G401.6 (cell line): ENCODE measurements around the gene ZDHHC19.
"Not testable (repeated sequence)": the region's sequence is repeated elsewhere in the genome, so short reads cannot be mapped to it uniquely, and the experiment has no call there.

Experiments used
- FAIRE-seq: peaks from 2 replicates; lab custom pipeline; 2012; peaks lifted over from hg19 to GRCh38; lab: Jason Lieb, UNC

ZDHHC19 gene

DNA sequence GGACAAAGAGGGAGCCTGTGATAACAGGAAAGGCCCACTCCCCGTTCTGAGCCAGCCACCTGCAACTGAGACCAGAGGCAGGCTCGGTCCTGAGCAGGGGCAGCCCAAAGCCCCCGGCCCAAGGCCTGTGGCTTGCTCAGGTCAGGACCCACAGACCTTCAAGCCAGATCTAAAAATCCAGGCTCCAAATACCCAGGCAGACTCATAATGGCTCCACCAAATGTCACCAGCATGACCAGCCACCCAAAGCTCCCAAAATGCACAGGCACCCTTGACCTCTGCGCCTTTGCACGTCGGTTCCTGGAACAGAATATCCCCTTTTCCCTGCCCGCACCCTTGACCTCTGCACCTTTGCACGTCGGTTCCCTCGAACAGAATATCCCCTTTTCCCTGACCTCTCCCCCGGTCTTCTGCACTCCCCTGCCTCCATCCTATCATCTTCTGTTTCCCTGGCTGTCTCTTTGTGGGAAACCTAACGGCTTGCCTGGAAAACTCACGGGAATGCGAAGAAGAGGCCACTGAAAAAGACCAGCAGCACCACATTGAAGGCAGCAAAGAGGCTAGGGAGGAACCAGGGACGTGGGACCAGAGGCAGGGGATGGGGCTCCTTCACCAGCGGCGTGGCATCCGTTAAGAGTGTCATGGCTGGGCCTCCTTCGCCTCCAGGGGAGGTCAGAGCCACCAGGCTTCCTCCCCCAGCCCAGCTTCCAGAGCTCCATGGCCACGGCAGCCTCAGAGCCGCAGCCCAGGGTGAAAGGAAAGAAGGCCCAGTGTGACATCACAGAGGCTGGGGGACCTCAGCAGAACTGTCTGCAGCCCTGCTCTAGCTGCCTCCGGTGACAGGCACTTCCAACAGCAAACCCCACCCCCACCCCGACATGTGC lies at the start of gene ZDHHC19:
TSS of gene ZDHHC19 (minus strand) at position 728 of the 884 bp plus-strand sequence. CDS start at position 643, 85 bp downstream.
- FAIRE-seq = no peak

- no peak for FAIRE-seq
These were observed 49.6 kb upstream of the ZDHHC19 start for GRCh38 chr3:196260784-196261183.

DNA sequence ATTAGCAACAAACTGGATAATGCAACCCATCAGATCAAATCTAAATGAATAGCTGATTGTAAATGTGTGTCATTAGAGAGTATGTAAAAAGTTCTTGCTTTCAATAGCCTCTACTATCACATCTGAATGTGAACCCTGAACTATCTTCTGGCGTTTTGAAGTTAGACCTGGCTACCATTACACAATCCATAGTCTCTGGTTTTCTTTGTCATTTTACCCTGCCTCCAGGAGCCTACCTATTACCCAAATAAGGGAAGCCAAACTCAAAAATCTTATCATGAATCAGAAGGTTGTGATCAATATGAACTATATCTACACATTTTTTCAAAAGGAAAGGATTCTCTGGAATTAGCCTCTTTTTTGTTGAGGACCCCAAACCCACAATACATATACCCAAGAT lies 44.6 kb upstream of the ZDHHC19 start:
- FAIRE-seq = no peak

- no peak for FAIRE-seq
These were observed 43.4 kb upstream of the ZDHHC19 start for GRCh38 chr3:196254376-196255283.

DNA sequence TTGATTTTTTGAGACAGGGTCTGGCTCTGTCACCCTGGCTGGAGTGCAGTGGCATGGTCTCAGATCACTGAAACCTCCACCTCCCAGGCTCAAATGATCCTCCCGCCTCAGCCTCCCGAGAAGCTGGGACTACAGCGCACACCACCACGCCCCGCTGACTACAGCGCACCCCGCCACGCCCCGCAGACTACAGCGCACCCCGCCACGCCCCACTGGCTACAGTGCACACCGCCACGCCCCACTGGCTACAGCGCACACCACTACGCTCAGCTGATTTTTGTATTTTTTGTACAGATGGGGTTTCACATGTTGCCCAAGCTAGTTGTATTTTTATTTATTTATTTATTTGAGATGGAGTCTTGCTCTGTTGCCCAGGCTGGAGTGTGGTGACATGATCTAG lies 40.7 kb upstream of the ZDHHC19 start:
- FAIRE-seq = no peak

DNA sequence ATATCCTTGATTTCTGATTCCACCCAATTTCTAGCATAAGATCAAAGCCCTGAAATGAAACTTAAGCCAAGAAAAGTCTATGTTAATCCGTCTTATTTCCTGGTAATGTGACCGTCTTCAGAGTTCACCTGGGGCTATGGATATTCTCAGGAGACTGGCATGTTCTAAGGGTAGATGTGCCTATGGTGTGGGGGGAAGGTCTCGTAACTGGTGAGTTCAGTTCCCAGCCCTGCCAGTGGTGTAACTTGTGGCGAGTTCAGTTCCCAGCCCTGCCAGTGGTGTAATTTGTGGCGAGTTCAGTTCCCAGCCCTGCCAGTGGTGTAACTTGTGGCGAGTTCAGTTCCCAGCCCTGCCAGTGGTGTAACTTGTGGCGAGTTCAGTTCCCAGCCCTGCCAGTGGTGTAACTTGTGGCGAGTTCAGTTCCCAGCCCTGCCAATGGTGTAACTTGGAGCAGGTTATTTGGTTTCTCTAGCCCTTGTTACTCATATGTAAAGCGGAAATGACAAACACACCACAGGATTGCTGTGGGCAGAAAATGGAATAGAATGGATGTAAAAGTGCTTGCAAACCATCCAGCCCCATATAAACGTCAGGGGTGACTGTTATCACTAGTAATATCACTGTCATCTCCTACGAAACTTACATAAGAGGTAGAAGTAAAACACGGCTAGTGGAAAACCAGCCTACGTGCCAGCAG lies 35.6 kb upstream of the ZDHHC19 start:
- no peak for FAIRE-seq

DNA sequence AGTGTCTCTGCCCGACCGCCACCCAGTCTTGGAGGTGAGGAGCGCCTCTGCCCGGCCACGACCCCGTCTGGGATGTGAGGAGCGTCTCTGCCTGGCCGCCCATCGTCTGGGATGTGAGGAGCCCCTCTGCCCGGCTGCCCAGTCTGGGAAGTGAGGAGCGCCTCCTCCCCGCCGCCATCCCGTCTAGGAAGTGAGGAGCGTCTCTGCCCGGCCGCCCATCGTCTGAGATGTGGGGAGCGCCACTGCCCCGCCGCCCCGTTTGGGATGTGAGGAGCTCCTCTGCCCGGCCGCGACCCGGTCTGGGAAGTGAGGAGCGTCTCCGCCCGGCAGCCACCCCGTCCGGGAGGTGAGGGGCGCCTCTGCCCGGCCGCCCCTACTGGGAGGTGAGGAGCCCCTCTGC lies 33.0 kb upstream of the ZDHHC19 start:
- FAIRE-seq = not testable (repeated sequence)

DNA sequence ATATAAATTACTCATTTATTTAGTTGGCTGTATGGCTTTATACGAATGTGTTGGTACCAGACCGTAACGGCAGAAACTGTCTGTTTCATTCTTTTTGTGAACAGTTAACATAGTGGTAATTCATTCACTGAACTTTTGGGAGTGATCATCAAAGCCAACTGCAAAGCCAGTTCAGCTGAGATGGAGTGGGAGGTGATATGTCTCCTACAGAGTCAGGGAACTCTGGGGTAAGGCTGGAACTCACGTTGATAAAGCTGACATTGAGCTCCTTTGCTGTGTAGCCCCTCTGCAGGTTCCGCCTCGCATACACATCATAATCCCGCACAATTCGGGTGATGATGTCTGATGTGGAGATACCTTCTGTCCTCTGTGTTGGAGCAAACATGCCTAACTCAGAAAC lies 30.5 kb upstream of the ZDHHC19 start:
- FAIRE-seq = no peak

DNA sequence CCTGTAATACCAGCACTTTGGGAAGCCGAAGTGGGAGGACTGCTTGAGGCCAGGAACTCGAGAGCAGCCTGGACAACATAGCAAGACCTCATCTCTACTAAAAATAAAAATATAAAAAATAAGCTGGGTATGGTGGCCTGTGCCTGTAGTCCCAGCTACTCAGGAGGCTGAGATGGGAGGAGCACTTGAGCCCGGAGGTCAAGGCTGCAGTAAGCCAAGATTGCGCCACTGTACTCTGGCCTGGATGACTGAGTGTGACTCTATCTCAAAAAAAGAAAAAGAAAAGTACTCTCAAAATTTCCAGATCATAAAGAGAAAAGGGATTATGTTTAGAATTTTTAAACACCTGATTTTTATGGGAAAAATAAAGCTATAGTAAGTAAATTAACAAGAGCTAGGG lies 29.2 kb upstream of the ZDHHC19 start:
- no peak for FAIRE-seq

GRCh38 chr3:196238612-196239560 lies 27.7 kb upstream of the ZDHHC19 start:
- no peak for FAIRE-seq

DNA sequence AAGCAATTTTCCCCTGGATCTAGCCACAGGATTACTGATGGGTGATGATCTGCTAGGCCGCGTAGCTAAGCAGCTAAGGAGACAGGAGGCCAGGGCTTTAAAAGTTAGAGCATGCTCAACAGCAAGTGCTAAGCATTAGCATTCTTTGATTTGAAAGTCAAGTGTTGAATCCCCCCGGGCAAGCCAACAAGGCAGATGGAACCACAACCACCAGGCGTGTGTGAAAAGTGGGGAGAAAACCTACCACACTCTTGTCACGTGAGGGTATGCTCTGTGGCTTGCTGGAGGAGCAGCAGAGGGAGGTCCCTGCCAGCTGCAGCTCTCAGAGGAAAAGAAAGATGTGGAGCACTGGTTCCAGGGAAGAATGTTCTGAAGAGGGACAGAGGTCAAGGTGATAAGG lies 26.0 kb upstream of the ZDHHC19 start:
- no peak for FAIRE-seq

GRCh38 chr3:196236223-196236622 lies 25.0 kb upstream of the ZDHHC19 start:
- no peak for FAIRE-seq

- FAIRE-seq = no peak
These were observed 24.4 kb upstream of the ZDHHC19 start for GRCh38 chr3:196235452-196236122.

- FAIRE-seq = no peak
These were observed 21.7 kb upstream of the ZDHHC19 start for GRCh38 chr3:196232882-196233251.

DNA sequence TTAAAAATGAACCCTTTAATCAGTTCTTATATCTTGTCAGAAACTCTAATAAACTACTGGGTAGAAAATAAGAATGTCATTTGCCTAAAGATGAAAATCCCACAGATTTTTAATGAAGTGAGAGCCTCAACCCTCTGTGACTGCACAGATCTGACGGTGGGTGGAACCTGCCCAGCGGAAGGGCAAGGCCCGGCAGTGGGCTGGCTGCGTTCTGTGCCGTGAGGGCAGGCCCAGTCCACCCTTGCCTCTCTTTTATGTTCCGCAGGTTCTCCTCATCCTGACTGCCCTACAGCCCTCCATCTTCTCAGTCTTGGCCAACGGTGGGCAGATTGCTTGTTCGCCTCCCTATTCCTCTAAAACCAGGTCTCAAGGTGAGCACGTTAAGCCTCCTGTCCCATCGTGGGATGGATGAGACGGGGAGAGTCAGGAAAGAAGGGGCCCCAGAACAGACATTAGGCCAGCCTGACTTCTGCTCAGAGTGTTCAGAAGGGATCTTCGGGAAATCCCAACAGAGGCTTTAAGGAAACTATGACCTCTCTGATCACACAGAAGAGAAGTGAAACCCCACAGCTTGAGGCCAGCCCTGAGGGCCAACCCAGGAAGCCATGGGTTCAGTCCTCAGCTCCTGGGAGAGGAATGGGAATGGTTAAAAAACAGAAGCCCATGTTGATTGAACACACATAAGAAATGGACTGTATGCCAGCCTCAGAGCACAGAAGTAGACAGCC lies 21.1 kb upstream of the ZDHHC19 start:
- FAIRE-seq = no peak

GRCh38 chr3:196227629-196228493 lies 16.7 kb upstream of the ZDHHC19 start:
- FAIRE-seq = no peak

DNA sequence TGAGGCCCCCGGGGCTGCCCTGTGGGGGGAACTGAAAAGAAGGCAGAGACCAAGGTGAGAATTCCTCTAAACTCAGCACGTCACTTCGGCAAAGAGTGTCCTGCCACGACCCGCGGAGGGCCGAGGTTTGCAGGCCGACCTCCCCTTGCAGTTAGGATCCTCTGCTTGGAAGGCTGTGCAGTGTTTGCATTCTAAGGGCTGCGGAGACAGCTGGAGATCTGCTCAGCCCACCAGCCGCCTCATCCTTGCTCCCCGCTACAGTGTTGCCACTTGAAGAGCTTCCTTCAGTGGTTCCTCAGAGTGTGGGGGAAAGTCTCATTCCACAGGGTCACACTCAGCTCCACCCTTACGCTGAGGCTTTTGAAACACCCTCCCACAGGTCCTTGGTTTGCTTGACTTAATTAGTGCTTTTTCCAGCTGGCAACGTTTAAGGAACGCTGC lies 15.9 kb upstream of the ZDHHC19 start:
- FAIRE-seq = no peak

- FAIRE-seq = no peak
These were observed 14.7 kb upstream of the ZDHHC19 start for GRCh38 chr3:196225763-196226364.

- no peak for FAIRE-seq
These were observed 13.9 kb upstream of the ZDHHC19 start for GRCh38 chr3:196225086-196225485.
